ENCODE measurements around the gene LRRC47. TPM values are rescaled to one million over a fixed set of nuclear protein-coding genes. Genes with fewer than 3 reads are reported as not detected.

Gene LRRC47
- total and polyA plus RNA-seq, 2 of the 13 experiments (the other 11 are each of a cell fraction or from before 2014, with no cell fraction given): 18.3 to 52.5 TPM

DNA sequence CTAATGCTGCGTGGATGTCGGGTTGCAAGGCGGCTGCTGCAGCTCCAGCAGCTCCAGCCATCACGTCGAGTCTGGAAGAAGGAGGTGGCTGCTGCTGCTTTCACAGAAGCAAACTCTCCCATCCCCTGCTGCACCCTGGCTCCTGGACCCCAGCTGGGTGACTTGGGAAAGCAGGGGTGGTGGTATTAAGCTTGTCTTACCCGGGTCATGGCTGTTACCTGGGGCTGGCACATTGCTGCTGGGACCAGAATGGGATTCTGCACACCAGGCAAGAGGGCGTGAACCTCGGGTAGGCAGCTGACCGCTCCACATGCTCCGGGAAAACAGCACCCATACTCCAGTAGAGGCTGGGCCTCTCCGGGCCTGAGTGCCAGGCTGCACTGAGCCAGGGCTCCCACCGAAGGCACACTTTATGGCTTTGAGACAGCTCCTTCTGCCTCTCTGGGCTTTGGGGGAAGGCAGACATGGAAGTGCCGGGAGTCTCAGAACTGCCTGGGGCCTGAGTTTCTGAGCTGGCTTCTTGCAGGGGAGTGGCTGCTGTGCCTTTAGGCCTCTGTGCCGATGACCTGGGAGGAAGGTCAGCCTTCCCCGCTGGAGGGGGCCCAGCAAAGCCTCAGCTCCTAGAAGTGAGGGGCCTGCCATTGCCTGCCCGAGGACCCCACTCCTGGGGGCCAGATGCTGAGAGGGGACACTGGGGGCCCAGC, 22.6 kb downstream of the LRRC47 start:
- CTCF ChIA-PET (ENCODE audit: low intra/inter-chr PET ratio, low total read pairs): no interaction called here
- ATAC-seq (no peak), FAIRE-seq (no peak), DNase-seq (ENCODE audit: low spot score) (peak; percentile 13)
- POLR2A ChIA-PET: interaction anchor here (1.1 to 1.8 kb wide), 2 partner anchors 11 to 16 kb away, joined by 5 to 10 read pairs; no protein-coding TSS in a partner anchor
- no TSS peak for BruUV-seq (replicated peaks)
- Histone ChIP-seq H3K9me3 (ENCODE audit: low read length) (no peaks in the 10 kb centered on the region), H3K4me1 (ENCODE audit: insufficient read depth, low read length) (peaks cover 63% of the 10 kb centered on the region), H3K79me2 (ENCODE audit: insufficient read depth, low read length) (peaks cover 18% of the 10 kb centered on the region), H3K9ac (ENCODE audit: insufficient read depth, low read depth, low read length) (peak overlapping the region; percentile 81), H3K27me3 (ENCODE audit: control insufficient read depth in 1 of 2, insufficient read depth in 2 of 2, low read length in 2 of 2) (no peaks in the 10 kb centered on the region), H4K20me1 (ENCODE audit: insufficient read depth, low read length) (no peaks in the 10 kb centered on the region), H3K4me3 (replicated peaks in 1 of 3; ENCODE audit: insufficient read depth in 1 of 3, low read depth in 2 of 3, low read length in 3 of 3) (peak overlapping the region; percentile 89 to 90 (median 90)), H3K4me2 (ENCODE audit: low read depth, low read length) (peak overlapping the region; percentile 93), H2AFZ (ENCODE audit: low read length) (no peak overlapping the region), H3K27ac (ENCODE audit: extremely low read length, insufficient read depth, low read length) (peak overlapping the region; percentile 86), H3K36me3 (replicated peaks in 1 of 2; ENCODE audit: control insufficient read depth in 1 of 2, insufficient read depth in 2 of 2, low read length in 2 of 2) (no peaks in the 10 kb centered on the region)
- no CpG with 5 or more reads among the region's 16 CpGs for WGBS (ENCODE audit: low lambda C conversion rate)
- intact Hi-C loops (cut with micrococcal nuclease; ENCODE audit: unreplicated experiment): loop anchor here (10.0 kb wide), 1 partner anchor 131 kb away; the partner anchor contains the start of gene C1orf174
- in situ Hi-C loops (cut with HindIII; ENCODE audit: extremely low pct_ligation_motif_present, low pct_unique_long_range_greater_than_20kb): no loop called here
- TF ChIP-seq HNF1A (IDR thresholded peaks at IDR 0.05; ENCODE audit: low read depth): no peak
- TF ChIP-seq HNF1A (CRISPR knock-in tag; IDR thresholded peaks at IDR 0.05; ENCODE audit: borderline replicate concordance): peak; percentile 11; the same call in 1 of the 2 replicates
- peak; percentile 42; the same call in 1 of the 2 replicates for TF ChIP-seq ZNF263 (CRISPR knock-in tag; IDR thresholded peaks at IDR 0.05)
- TF ChIP-seq ZNF614 (CRISPR knock-in tag; IDR thresholded peaks at IDR 0.05; ENCODE audit: borderline replicate concordance): no peak
- TF ChIP-seq ISL2 (CRISPR knock-in tag; IDR thresholded peaks at IDR 0.05): no peak
- TF ChIP-seq, protein P1, sequence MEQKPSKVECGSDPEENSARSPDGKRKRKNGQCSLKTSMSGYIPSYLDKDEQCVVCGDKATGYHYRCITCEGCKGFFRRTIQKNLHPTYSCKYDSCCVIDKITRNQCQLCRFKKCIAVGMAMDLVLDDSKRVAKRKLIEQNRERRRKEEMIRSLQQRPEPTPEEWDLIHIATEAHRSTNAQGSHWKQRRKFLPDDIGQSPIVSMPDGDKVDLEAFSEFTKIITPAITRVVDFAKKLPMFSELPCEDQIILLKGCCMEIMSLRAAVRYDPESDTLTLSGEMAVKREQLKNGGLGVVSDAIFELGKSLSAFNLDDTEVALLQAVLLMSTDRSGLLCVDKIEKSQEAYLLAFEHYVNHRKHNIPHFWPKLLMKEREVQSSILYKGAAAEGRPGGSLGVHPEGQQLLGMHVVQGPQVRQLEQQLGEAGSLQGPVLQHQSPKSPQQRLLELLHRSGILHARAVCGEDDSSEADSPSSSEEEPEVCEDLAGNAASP (CRISPR knock-in tag; IDR thresholded peaks at IDR 0.05; ENCODE audit: borderline replicate concordance): peak; percentile 30; the same call in 1 of the 2 replicates
- no peak for TF ChIP-seq ZNF101 (CRISPR knock-in tag; IDR thresholded peaks at IDR 0.05; ENCODE audit: borderline replicate concordance, low read depth)
- peak; percentile 35; the same call in 1 of the 2 replicates for TF ChIP-seq ZFX (CRISPR knock-in tag; IDR thresholded peaks at IDR 0.05; ENCODE audit: low read depth)
- TF ChIP-seq MTERF4 (CRISPR knock-in tag; IDR thresholded peaks at IDR 0.05): 0 out of 2 replicates have a peak, but pooled peaks have one; percentile 58
- TF ChIP-seq ZNF788 (CRISPR knock-in tag; IDR thresholded peaks at IDR 0.05; ENCODE audit: borderline replicate concordance): no peak
- no peak for TF ChIP-seq GATAD2A (CRISPR knock-in tag; IDR thresholded peaks at IDR 0.05)
- TF ChIP-seq MYC (CRISPR knock-in tag; IDR thresholded peaks at IDR 0.05; ENCODE audit: borderline replicate concordance): peak; percentile 38; the same call in 1 of the 2 replicates
- 0 out of 2 replicates have a peak, but pooled peaks have one; percentile 29 for TF ChIP-seq SPEN (CRISPR knock-in tag; IDR thresholded peaks at IDR 0.05; ENCODE audit: low read depth)
- TF ChIP-seq ISX (CRISPR knock-in tag; conservative IDR thresholded peaks at IDR 0.05): no peak
- TF ChIP-seq CREB1 (IDR thresholded peaks at IDR 0.05): no peak
- no peak for TF ChIP-seq CREB1 (CRISPR knock-in tag; IDR thresholded peaks at IDR 0.05)
- 0 out of 2 replicates have a peak, but pooled peaks have one; percentile 11 for TF ChIP-seq ZNF879 (CRISPR knock-in tag; IDR thresholded peaks at IDR 0.05)
